ENCODE data around the gene RHBDL3. TPM values are rescaled to one million over a fixed set of nuclear protein-coding genes. Genes with fewer than 3 reads are reported as not detected.
A peak's percentile ranks its signal among the peaks of the same experiment; 100 is the strongest.

The RHBDL3 gene
- polyA plus RNA-seq, 2 of the 4 experiments (the other 2 are of a cell fraction) = 2.0 to 6.6 TPM

GRCh38 chr17:32223703-32224102 lies 41.9 kb upstream of the RHBDL3 start (continued):
- no peak for TF ChIP-seq HDAC2 (IDR thresholded peaks at IDR 0.05)

GRCh38 chr17:32226886-32227285 lies 38.7 kb upstream of the RHBDL3 start:
- no peaks in the 10 kb centered on the region for H3K9me3 ChIP-seq
- ChIA-PET CTCF (interaction anchor here (0.7 to 2.4 kb wide), 8 partner anchors 11 to 95 kb away, joined by 3 to 14 read pairs (median 4); no protein-coding TSS in a partner anchor), POLR2A (no interaction called here)
- DNase-seq (ENCODE audit: low read depth in 1 of 2, low spot score in 1 of 2) (no peak), FAIRE-seq (no peak), ATAC-seq (no peak)
- H3K27ac ChIP-seq = no peak overlapping the region
- 85% methylated on average over 3 of the region's 3 CpGs for whole genome bisulfite sequencing (ENCODE audit: missing lambda C conversion rate)
- TF ChIP-seq E2F6 (IDR thresholded peaks at IDR 0.05; ENCODE audit: borderline replicate concordance, low read depth) = no peak
- TF ChIP-seq MYC (IDR thresholded peaks at IDR 0.05; ENCODE audit: borderline replicate concordance, low read length) = no peak
- TF ChIP-seq, protein P1, sequence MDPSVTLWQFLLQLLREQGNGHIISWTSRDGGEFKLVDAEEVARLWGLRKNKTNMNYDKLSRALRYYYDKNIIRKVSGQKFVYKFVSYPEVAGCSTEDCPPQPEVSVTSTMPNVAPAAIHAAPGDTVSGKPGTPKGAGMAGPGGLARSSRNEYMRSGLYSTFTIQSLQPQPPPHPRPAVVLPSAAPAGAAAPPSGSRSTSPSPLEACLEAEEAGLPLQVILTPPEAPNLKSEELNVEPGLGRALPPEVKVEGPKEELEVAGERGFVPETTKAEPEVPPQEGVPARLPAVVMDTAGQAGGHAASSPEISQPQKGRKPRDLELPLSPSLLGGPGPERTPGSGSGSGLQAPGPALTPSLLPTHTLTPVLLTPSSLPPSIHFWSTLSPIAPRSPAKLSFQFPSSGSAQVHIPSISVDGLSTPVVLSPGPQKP (IDR thresholded peaks at IDR 0.05; ENCODE audit: low read depth, low read length) = no peak
- no peak for TF ChIP-seq ZNF302 (CRISPR knock-in tag; IDR thresholded peaks at IDR 0.05)
- no peak for TF ChIP-seq NPAS2 (CRISPR knock-in tag; IDR thresholded peaks at IDR 0.05; ENCODE audit: borderline replicate concordance)
- H3K4me2 ChIP-seq = no peak overlapping the region
- H3K4me1 ChIP-seq = peaks cover 7% of the 10 kb centered on the region
- no peak overlapping the region for H3K4me3 ChIP-seq

GRCh38 chr17:32227910-32228309 lies 37.7 kb upstream of the RHBDL3 start:
- FAIRE-seq (no peak), ATAC-seq (no peak), DNase-seq (ENCODE audit: low read depth in 1 of 2, low spot score in 1 of 2) (no peak)
- no peak overlapping the region for H3K27ac ChIP-seq
- no peaks in the 10 kb centered on the region for H3K9me3 ChIP-seq
- ChIA-PET CTCF (interaction anchor here (0.6 to 2.4 kb wide), 8 partner anchors 10 to 372 kb away, joined by 3 to 14 read pairs (median 4); no protein-coding TSS in a partner anchor), POLR2A (no interaction called here)
- H3K4me1 ChIP-seq = peaks cover under 1% of the 10 kb centered on the region; the same call in 2 of the 3 replicates
- H3K4me3 ChIP-seq = no peak overlapping the region
- no peak overlapping the region for H3K4me2 ChIP-seq
- WGBS (ENCODE audit: missing lambda C conversion rate) = 92% methylated on average over 9 of the region's 9 CpGs
- TF ChIP-seq, protein P2, sequence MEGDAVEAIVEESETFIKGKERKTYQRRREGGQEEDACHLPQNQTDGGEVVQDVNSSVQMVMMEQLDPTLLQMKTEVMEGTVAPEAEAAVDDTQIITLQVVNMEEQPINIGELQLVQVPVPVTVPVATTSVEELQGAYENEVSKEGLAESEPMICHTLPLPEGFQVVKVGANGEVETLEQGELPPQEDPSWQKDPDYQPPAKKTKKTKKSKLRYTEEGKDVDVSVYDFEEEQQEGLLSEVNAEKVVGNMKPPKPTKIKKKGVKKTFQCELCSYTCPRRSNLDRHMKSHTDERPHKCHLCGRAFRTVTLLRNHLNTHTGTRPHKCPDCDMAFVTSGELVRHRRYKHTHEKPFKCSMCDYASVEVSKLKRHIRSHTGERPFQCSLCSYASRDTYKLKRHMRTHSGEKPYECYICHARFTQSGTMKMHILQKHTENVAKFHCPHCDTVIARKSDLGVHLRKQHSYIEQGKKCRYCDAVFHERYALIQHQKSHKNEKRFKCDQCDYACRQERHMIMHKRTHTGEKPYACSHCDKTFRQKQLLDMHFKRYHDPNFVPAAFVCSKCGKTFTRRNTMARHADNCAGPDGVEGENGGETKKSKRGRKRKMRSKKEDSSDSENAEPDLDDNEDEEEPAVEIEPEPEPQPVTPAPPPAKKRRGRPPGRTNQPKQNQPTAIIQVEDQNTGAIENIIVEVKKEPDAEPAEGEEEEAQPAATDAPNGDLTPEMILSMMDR (IDR thresholded peaks at IDR 0.05) = no peak
- TF ChIP-seq TP53 (CRISPR knock-in tag; IDR thresholded peaks at IDR 0.05) (no peak), HES2 (IDR thresholded peaks at IDR 0.05) (no peak), REST (IDR thresholded peaks at IDR 0.05) (no peak)

GRCh38 chr17:32235588-32235987 lies 30.0 kb upstream of the RHBDL3 start:
- FAIRE-seq (peak; percentile 84), DNase-seq (ENCODE audit: low read depth in 1 of 2, low spot score in 1 of 2) (no peak)

More at GRCh38 chr17:32235588-32235987, 30.0 kb upstream of the RHBDL3 start:
- ChIA-PET CTCF (no interaction called here), POLR2A (no interaction called here)
- TF ChIP-seq, protein P3, sequence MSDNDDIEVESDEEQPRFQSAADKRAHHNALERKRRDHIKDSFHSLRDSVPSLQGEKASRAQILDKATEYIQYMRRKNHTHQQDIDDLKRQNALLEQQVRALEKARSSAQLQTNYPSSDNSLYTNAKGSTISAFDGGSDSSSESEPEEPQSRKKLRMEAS (IDR thresholded peaks at IDR 0.05) = no peak
- TF ChIP-seq REST (IDR thresholded peaks at IDR 0.05) (no peak), KDM5A (IDR thresholded peaks at IDR 0.05) (no peak)
- no peaks in the 10 kb centered on the region for H3K4me1 ChIP-seq
- H3K9me3 ChIP-seq = no peaks in the 10 kb centered on the region
- ATAC-seq = no peak
- H3K27ac ChIP-seq = no peak overlapping the region
- H3K4me3 ChIP-seq = no peak overlapping the region
- 71% methylated on average over 2 of the region's 2 CpGs for WGBS (ENCODE audit: missing lambda C conversion rate)
- H3K4me2 ChIP-seq = no peak overlapping the region

All from A549 (cell line).